ENCODE data around the gene RSRC1.
A peak's percentile ranks its signal among the peaks of the same experiment; 100 is the strongest.
"Not testable (repeated sequence)": the region's sequence is repeated elsewhere in the genome, so short reads cannot be mapped to it uniquely, and the experiment has no call there.

Gene RSRC1

DNA sequence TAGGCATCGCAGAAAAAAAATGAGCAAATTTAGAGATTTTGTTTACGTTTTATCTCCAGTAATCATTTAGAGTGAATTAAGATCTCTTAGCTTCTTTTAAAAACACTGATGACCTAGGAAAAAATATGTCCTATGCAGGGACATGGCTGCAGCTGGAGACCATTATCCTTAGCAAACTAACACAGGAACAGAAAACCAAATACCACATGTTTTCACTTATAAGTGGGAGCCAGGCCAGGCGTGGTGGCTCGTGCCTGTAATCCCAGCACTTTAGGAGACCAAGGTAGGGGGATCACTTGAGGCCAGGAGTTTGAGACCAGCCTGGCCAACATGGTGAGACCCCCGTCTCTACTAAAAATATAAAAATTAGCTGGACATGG is 298.6 kb downstream of the RSRC1 start:
- FAIRE-seq, result not testable (repeated sequence)

DNA sequence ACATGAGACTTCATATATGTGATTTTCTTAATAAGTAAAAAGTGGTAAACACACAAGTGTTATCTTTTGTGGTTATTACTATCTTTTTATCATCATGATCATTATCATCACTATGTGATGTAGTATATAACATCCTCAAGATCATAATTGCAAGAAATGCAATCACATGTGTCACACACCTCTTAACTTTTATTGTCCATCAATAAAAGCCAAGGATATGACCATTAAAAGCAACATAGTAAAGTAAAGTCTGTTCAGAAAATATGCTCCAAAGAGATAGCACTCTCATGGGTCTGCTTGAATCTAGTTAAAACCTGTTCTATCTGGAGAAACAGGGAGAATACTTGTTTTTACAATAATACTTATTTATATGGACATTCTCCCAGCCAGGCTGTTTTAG is 308.1 kb downstream of the RSRC1 start:
- FAIRE-seq, result no peak

DNA sequence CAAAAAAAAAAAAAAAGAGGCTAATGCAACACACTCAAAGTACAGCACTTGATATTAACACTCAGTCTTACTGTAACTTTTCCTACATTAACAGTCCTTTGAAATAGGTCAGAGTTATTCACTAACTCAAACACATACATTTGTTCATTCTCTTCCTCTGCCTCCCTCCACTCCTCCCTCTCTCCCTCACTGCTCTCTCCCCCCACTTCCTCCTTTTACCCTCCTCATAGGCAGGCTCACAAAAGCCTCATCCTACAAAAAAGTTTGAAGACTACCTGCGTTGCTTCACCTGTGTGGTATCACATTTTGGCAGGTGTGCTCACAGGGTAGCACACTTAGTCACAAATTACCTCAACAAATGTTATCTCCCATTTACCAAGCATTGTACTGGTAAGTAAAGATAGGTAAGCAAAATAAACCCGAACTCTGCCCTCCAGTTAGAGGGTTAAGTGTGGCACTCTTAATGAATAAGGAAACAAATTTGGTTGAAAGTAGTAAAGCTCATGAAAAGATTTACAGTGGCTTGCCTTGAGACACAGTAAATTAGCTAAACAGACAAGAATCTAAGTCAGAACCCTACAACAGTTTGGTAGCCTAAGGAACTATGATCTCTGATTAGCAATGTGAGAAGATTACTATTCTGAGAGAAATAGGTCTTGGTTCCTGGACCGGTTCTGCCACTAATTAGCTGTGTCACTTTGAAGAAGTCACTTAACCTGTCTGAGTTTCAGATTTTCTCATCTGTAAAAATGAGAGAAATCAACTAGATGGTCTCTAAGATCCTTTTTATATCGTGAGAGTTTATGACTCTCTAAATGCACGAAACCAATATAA is 310.1 kb downstream of the RSRC1 start:
- no peak for FAIRE-seq

DNA sequence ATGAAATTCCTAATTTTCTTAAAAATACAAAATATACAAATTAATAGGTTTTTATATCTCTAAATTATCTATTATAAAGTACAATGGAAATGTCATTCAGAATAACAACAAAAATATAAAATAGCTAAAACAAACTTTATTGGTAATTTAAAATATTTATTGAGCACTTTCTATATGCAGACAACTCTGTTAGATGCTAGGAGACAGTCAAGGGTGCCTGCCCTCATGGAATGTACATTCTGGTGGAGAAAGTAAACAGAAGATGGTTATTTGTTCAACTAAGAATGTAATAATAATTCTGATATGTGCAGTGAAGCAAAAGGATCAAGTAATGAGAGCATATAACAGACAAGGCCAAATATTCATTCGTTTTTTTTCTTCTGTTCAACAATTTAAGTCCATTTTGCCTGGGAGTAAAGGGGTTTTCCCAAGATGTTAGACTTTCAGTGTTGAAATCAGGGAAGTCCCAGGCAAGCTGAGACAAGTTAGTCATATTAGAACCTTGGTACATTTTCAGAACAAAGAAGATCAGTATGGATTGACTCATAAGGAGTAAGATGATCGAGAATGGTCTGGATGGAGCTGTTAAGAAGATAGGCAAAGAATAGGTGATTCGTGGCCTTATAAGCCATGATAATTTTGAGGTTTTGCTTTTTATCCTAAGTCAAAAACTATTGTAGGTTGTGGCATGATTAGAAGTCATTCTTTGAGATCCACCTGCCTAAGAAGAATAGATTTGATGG is 310.9 kb downstream of the RSRC1 start:
- no peak for FAIRE-seq

DNA sequence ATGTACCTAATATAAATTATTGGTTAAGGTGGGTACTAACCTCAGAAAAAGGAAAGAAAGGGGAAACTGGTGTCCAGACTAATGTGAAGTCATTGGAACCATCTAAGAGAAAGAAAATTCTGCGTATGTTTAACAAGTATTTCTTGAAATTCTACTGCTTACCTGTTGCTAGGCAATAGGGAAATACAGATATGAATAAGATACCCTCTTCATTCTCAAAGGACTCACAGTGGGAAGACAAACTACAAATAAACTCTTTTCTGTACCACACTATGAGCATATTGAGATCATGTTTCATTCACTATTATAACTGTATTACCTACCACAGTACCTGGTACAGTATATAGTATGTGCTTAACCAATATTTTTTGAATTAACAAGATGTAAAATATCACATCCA is 320.6 kb downstream of the RSRC1 start:
- FAIRE-seq, result no peak

DNA sequence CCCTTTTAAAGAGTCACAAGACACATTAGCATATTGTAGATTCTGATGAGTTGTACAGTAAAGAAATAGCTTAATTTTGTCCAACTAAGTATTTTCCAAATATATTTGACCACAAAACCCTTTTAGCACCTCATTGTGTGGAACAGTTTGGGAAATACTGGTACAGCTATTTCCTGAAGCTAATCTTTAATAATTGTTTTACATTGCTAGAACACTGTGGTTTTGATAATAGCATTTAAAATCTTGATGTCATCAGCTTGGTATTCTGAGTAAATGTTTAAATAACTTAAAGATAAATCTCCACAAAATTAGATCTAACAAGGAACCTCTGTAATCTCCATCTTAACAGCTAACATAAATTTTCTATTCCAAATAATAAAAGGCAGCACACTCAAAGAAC is 321.1 kb downstream of the RSRC1 start:
- no peak for FAIRE-seq

DNA sequence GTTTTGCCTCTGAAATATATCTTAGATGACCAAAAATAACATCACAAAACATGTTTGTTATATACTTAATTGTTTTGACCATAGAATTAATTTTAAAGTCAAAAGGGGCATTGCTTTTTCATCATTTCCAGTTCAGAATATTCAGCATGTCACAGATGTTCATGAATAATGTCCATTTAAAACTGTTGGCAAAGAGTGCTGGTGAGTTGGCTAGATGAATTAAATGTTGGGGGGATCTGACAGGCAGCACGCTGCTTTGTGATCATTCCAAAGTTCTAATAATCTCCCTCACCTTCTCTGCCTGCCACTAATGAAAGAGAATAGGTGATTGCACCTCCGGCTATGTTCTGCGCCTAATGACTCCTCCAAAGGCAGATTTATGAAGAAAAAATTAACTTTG is 321.9 kb downstream of the RSRC1 start:
- no peak for FAIRE-seq

DNA sequence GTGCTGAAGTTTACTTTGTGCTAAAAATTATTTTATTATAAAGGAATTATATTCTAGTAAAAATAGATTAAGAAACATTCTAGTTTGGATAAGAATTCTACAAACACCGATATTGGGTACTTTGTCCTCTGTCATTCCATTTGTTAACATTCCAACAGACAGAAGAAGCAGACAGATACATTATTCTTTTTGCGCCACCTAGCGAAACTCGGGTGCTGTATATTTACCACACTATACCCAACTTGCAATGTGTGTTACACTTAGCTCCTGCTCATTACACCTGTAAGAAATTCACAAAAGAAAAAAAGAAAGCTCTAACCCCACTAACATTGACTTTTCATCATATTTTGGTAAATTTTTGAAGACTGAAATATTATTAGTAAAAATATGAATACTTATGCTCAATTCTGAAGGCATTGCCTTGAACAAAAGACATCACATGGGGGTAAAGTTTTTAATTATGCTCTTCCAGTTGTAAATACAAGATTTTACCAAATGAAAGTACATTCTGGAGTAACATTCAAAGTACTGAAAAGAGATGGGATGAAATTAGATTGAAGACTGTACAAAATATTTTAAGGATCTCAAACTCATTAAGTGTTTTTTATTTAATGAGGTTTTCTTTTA is 324.6 kb downstream of the RSRC1 start:
- peak; percentile 99 for FAIRE-seq

DNA sequence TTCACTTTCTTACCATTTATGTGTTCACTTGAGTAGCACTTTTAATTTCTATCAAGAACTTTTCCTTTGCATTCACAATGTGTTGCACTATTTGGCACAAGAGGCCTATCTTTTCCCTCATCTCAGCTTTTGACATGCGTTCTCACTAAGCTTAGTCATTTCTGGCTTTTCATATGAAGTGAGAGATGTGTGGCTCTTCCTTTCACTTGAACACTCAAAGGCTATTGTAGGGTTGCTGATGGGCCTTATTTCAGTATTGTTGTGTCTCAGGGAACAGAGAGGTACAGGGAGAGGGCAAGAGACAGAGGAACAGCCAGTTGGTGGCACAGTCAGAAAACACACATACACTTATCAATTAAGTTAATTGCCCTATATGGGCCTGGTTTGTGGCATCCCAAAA is 333.7 kb downstream of the RSRC1 start:
- FAIRE-seq, result no peak

DNA sequence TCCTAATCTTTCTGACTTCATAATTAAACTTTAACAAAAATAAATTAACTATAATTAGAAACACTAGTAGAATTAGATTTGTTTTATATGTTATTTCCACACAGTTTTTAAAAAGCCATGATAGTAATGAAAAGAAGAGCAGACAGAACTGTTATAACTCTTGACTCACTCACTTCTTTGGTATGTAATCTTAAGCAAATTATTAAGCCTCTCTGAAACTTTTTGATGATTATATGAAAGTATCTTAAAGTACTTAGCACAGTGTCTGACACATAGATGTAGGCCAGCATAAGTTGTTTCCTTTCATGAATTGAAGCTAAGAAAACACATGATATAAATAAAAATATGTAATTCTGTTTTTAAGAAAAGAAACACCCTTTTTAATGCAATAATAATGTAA is 337.5 kb downstream of the RSRC1 start:
- FAIRE-seq, result no peak

DNA sequence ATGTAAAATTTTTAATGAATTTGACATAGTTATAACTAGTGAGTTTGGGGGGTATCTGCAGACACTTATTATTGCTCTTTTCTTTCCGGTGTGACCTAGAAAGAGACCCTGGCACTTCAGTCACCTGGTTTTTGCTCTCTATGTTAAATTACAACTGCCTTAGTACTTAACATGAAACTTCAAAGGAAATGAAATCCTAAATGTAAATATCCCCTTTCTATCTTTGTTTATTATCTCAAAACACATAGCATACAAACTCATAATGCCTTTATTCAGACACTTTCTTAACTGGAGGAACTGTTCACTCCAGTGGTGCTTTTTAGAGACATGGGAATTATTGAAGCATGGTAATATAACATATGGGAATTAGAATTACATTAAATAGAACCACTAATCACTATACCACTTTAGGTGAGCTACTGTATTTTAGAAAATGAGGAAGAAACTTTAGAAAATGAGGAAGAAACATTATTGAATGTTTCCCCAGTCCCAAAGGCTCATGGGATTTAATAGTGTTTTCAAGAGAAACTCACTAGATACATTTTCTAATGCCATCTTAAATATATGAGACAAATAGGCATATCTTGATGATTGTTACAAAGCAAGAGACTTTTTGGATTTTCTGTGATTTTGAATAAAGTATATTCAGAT is 341.6 kb downstream of the RSRC1 start:
- FAIRE-seq, result no peak

DNA sequence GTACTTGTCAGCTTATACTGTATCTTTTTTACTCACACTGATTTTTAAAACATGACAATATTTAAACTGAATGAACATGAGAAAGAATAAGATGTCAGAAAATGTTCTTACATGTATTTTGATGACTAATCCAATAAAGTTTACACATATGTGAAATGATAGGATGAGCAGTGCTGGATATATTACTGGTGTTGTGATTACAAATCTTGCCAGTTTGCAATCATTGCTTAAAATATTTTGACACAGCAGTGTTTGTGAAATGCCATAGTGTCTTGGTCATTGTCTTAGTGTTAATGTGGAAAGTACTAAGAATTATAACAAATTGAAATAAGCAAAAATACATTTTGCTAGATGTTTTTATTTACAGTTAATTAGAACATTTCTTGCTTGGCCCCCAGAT is 342.4 kb downstream of the RSRC1 start:
- no peak for FAIRE-seq

DNA sequence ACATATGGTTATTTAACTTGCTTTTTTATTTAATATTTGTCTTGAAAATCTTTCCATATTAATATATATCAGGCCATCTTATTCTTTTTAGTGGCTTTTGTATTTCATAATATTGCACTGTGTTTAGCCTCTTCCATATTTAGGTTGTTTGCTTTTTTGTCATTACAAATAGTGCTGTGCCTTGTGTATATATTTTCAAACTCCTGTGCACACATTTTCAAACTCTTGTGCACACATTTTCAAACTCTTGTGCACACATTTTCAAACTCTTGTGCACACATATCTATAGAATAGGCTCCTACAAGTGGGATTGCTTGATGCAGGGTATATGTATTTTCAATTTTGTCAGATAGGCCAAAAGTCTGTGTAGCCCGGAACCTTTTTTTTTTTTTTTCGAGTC is 343.1 kb downstream of the RSRC1 start:
- FAIRE-seq, result no peak

DNA sequence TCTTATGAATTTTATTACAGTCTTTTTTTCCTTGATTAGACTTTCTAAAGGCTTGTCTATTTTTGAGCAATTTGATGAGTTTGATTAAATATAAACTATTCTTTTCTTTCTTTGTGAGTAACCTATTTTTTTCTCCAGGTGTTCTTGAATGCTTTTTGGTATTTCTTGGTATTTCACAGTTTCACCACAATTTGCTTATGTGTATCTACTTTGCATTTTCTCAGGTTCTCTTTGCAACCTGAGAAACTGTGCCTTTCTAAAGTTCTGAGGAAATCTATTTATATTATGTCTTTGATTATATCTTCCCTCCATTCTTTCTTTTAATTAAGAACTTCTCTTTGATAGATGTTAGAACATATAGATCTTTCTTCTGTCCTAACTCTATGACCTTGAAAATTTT is 344.0 kb downstream of the RSRC1 start:
- FAIRE-seq, result no peak

DNA sequence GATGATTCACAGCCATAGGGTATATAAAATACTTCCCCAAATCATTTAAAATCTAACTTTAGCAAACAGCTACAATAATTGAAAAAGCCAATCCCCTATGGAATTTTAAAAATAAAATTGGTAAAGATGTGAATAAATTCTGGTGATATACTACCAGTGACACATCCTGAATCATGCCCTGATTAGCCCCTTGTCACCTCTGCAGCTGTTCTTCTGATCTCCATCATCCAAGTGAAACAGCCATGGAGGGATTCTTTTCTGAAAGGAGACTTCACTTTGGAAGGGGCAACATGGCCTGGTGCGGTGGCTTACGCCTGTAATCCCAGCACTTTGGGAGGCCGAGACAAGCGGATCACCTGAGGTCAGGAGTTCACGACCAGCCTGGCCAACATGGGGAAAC is 345.5 kb downstream of the RSRC1 start:
- FAIRE-seq, result no peak

DNA sequence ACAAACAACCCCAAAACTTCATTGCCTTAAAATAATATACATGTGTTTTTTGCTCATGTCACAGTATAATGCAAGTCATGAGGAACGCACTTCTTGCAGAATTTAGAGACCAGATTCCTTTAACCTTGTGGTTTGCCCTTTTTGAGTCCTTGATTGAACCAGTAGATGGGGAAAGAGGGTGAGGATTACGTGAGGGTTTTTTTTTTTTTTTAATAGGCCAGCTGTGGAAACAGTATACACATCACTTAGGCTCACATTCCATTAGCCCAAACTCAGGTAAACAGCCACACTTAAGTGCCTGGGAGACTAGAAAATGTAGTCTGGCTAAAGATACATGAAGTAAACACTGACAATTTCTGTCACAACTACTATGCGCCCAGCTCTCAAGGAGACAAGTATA is 346.2 kb downstream of the RSRC1 start:
- FAIRE-seq, result no peak

DNA sequence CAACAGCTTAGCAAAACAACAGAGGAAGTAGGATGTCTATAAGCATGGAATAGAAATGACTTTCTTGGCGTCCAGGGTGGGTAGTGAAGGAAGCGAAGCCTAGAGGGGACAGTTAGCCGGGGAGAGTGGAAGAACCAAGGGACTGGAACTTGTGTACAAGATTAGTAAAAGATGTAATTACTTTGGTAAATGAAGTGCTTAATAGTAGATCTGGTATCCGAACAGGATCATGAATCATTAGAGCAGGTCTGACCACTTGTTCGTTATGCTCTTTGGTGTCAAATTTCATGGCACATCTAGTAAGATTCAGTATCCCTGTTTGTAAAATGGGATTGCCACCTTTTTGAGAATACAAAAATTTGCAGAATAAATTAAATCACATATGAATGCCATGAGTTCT is 348.6 kb downstream of the RSRC1 start:
- FAIRE-seq, result no peak

DNA sequence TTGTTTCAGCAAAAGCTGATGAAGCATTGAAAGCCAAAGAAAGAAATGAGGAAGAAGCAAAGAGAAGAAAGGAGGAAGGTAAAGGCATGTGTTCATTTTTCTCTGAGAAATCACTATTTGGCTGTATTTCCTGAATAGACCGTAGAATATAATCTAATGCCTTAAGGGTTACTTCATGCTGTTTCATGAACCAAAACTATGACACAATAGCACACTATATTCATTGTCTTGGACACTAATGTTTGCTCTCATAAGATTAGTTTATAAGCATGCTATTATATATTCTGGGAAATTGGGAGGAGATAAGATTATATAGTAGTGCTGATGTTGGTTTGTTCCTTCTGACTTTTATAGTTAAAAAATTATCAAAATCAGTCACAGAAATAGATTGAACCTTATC is 351.0 kb downstream of the RSRC1 start:
- FAIRE-seq, result peak; percentile 60

DNA sequence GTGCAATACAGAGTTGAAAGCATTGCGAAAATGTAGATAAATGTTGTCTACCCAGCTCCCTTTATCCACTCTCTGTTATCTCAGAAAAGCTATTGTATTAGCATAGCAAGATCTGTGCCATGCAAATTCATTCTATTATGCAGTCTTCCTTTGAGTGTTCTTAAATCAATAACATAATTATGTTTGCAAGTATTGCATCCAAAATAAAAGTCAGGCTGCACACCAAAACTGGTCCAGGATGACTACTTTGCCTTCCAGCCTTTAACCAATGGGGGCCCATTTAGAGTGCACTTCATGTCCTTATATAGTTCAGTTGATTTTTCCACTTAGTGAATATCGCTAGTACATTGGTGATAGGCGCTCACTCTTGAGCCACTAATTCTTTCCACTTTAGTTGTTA is 353.7 kb downstream of the RSRC1 start:
- FAIRE-seq, result no peak

DNA sequence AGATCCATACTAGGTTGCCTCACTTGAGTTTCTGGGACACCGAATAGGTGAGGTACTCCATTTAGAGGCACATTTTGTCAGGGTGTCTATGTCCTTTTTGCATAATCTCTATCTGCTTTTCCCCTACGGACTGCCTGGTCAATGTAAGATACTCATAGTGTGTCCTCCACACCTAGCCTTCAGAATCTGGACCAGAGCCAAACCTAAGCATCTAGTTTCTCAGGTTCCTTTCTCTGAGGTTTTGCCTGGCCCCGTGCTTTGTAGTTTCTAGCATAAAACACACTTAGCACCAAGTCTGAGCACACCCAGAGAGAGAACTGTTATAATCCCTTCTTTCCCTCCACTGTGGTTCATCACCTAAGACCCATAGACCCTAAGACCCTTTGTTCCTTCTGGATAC is 355.2 kb downstream of the RSRC1 start:
- no peak for FAIRE-seq

DNA sequence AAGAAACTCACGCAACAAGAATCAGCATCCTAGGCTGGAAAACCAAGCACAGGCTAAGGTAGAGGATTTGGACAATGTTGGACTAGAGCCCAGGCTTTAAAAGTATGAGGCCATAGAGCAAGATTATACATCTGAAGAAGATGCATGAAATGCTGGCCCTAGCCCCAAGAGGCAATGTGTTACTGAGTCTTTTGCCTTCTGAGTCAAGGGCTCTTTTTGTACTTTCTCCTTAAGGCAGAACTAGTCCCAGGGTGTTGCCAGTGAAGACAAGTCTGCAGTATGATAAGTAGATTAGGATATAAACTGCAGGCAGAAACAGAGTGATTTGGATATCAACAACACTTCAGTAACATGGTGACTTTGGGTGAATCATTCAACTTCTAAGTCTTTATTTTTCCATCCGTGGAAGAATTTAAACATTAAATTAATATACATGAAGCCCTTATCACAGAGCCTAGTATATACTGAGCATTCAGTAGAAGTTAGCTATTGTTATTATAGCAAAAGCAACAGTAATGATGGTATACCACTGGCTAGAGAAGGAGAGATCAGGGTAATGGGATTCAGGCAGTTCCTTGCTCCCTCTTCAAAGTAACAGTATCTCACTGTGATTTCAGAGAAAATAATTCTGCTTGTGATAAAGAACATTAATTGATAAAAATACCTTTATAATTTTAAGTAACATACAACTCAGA is 361.2 kb downstream of the RSRC1 start:
- no peak for FAIRE-seq

DNA sequence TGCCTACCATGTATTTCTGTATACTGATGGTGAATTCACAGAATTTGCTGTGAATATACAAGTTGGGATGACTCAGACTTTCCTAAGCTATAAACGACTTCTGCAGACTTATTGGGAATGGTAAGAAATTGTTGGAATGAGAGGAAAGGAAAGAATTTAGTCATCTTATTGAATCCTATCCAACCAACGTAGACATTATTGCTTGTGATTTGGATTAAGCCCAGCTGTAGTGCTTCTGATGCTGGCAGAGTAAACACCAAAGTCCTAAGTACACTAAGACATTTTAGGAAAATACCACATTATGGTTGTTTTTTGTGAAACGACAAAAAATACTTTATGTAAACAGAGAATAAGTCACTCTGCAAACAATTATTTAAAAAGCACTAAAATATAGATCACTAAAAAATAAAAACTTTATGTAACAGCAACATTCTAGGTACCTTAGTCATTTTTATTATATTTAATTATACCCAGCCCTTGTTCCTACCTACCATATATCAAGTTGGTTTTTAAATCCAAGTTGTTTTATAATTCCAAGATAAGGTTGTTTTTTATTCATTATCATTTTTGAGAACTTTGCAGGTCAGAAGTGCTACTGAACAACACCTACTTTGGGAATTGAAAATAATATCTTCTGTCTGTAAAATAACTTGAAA is 361.9 kb downstream of the RSRC1 start:
- no peak for FAIRE-seq
